ENCODE measurements around the gene BUB3.

The BUB3 gene

GRCh38 chr10:123205041-123205440 lies 50.8 kb downstream of the BUB3 start:
- DNase-seq = no peak

GRCh38 chr10:123212063-123212462 lies 57.9 kb downstream of the BUB3 start:
- DNase-seq = no peak

- no peak for DNase-seq
Observed at GRCh38 chr10:123212640-123213039, 58.4 kb downstream of the BUB3 start.

GRCh38 chr10:123213192-123213591 lies 59.0 kb downstream of the BUB3 start:
- DNase-seq = no peak
